H1 (cell line): Measurements from ENCODE around the gene CCDC184. TPM values are rescaled to one million over a fixed set of nuclear protein-coding genes. Genes with fewer than 3 reads are reported as not detected.
A peak's percentile ranks its signal among the peaks of the same experiment; 100 is the strongest.

Experiments used
- CTCF ChIA-PET: fragments of 300-600 bp; sonication (Branson Sonifier 250); formaldehyde crosslinking; loops from one replicate; lab custom pipeline; 2021; ENCODE audit not compliant: partially characterized antibody; lab: Charles Lee
- POLR2A ChIA-PET: fragments of 300-600 bp; sonication (Branson Sonifier 250); formaldehyde crosslinking; loops from one replicate; lab custom pipeline; 2021; ENCODE audit warnings: inconsistent platforms; ENCODE audit not compliant: partially characterized antibody; lab: Charles Lee
- DNase-seq, 2 experiments: peaks; one replicate each; pipeline versions ENCODE4 v3.0.0 to v3.0.0-alpha.2; 2010 to 2022; ENCODE audit warnings: low spot score in 2 of 2, low read depth in 1 of 2, mixed read lengths in 1 of 2
- FAIRE-seq: peaks from 2 replicates; lab custom pipeline; 2011; peaks lifted over from hg19 to GRCh38; lab: Jason Lieb, UNC
- H2AFZ ChIP-seq: 2 replicates; pipeline ENCODE4 v1.8.1; 2012; ENCODE audit warnings: low read length, inconsistent platforms
- H2AK5ac ChIP-seq: 2 replicates; pipeline ENCODE4 v1.6.1; 2013; ENCODE audit warnings: low read depth, low read length
- H2BK120ac ChIP-seq: replicated peaks from 2 replicates; pipeline ENCODE3; 2013; ENCODE audit warnings: low read depth, low read length, inconsistent platforms
- H2BK12ac ChIP-seq: 2 replicates; pipeline ENCODE4 v1.6.1; 2013; ENCODE audit warnings: low read depth, low read length
- H2BK15ac ChIP-seq: 2 replicates; pipeline ENCODE4 v1.6.1; 2013; ENCODE audit warnings: low read length
- H2BK20ac ChIP-seq: 2 replicates; pipeline ENCODE4 v1.6.1; 2013; ENCODE audit warnings: low read length
- H2BK5ac ChIP-seq: 2 replicates; pipeline ENCODE4 v1.6.1; 2013; ENCODE audit warnings: low read depth, low read length
- H3K14ac ChIP-seq: 2 replicates; pipeline ENCODE4 v1.6.1; 2013; ENCODE audit warnings: inconsistent platforms; ENCODE audit not compliant: insufficient read length
- H3K18ac ChIP-seq: 2 replicates; pipeline ENCODE4 v1.6.1; 2013; ENCODE audit warnings: low read length; ENCODE audit errors: extremely low read depth
- H3K23ac ChIP-seq: 2 replicates; pipeline ENCODE4 v1.6.1; 2013; ENCODE audit warnings: inconsistent platforms; ENCODE audit not compliant: insufficient read length
- H3K23me2 ChIP-seq: 2 replicates; pipeline ENCODE4 v1.6.1; 2013; ENCODE audit warnings: low read depth, low read length
- H3K27ac ChIP-seq: 2 replicates; pipeline ENCODE4 v1.6.1; 2011; ENCODE audit warnings: low read depth, low read length, inconsistent platforms
- H3K27me3 ChIP-seq, 4 experiments: replicated peaks in 1 of 4; 1 replicate in 1 of 4; 2 replicates in 3 of 4; pipeline versions ENCODE4 v1.6.1 to v1.8.1; 2011 to 2013; ENCODE audit warnings: low read length in 3 of 4, mild to moderate bottlenecking in 3 of 4, inconsistent platforms in 2 of 4, mixed read lengths in 2 of 4, moderate library complexity in 1 of 4; ENCODE audit not compliant: control insufficient read depth in 3 of 4, insufficient read depth in 3 of 4; ENCODE audit errors: extremely low read depth in 1 of 4
- H3K36me3 ChIP-seq, 4 experiments: 2 replicates each; pipeline versions ENCODE4 v1.6.1 to v1.8.1; 2011 to 2013; ENCODE audit warnings: mild to moderate bottlenecking in 4 of 4, low read length in 3 of 4, moderate library complexity in 2 of 4, control low read depth in 1 of 4, inconsistent platforms in 1 of 4; ENCODE audit not compliant: insufficient read depth in 4 of 4, control insufficient read depth in 2 of 4
- H3K4ac ChIP-seq: replicated peaks from 2 replicates; pipeline ENCODE3; 2013; ENCODE audit warnings: low read length, low read depth, mixed read lengths, inconsistent platforms; ENCODE audit not compliant: insufficient read length
- H3K4me1 ChIP-seq, 4 experiments: replicated peaks in 1 of 4; 1 replicate in 1 of 4; 2 replicates in 3 of 4; pipeline versions ENCODE4 v1.6.1 to v1.8.1; 2011 to 2013; ENCODE audit warnings: low read length in 3 of 4, inconsistent platforms in 2 of 4, mixed read lengths in 1 of 4; ENCODE audit not compliant: insufficient read depth in 4 of 4, control insufficient read depth in 3 of 4
- H3K4me2 ChIP-seq, 2 experiments: 2 replicates each; pipeline versions ENCODE4 v1.6.1 to v1.8.1; 2011 to 2013; ENCODE audit warnings: low read depth in 2 of 2, low read length in 2 of 2, control low read depth in 1 of 2, inconsistent platforms in 1 of 2, mild to moderate bottlenecking in 1 of 2; ENCODE audit not compliant: insufficient read depth in 1 of 2
- H3K4me3 ChIP-seq, 4 experiments: fragments of 200-600, 300-600 bp in 1 of 4; sonication (generic), shearing (Covaris generic), sonication (Bioruptor Twin) in 1 of 4; 2 replicates each; pipeline versions ENCODE4 v1.5.1 to v1.8.1; 2011 to 2016; ENCODE audit warnings: low read length in 4 of 4, low read depth in 3 of 4, control low read depth in 2 of 4, inconsistent platforms in 2 of 4, mild to moderate bottlenecking in 2 of 4, mixed read lengths in 1 of 4, moderate library complexity in 1 of 4; ENCODE audit not compliant: insufficient read depth in 2 of 4; ENCODE audit errors: extremely low read depth in 1 of 4
- H3K56ac ChIP-seq: replicated peaks from 2 replicates; pipeline ENCODE3; 2013; ENCODE audit warnings: low read depth, mild to moderate bottlenecking, mixed read lengths, low read length, inconsistent platforms; ENCODE audit not compliant: insufficient read length
- H3K79me1 ChIP-seq: 2 replicates; pipeline ENCODE4 v1.6.1; 2013; ENCODE audit warnings: low read depth, low read length, control low read depth
- H3K79me2 ChIP-seq, 2 experiments: 2 replicates each; pipeline versions ENCODE4 v1.6.1 to v1.8.1; 2012 to 2013; ENCODE audit warnings: low read length in 2 of 2, mild to moderate bottlenecking in 2 of 2, inconsistent platforms in 1 of 2; ENCODE audit not compliant: insufficient read depth in 2 of 2, control insufficient read depth in 1 of 2
- H3K9ac ChIP-seq, 4 experiments: replicated peaks in 1 of 4; 1 replicate in 1 of 4; 2 replicates in 3 of 4; pipeline versions ENCODE4 v1.6.1 to v1.8.1; 2011 to 2013; ENCODE audit warnings: low read depth in 3 of 4, low read length in 3 of 4, control low read depth in 2 of 4, mild to moderate bottlenecking in 2 of 4, moderate library complexity in 2 of 4, inconsistent platforms in 1 of 4; ENCODE audit errors: extremely low read depth in 1 of 4
- H3K9me3 ChIP-seq, 2 experiments: 2 replicates each; pipeline versions ENCODE4 v1.6.1 to v1.8.1; 2012 to 2013; ENCODE audit warnings: mild to moderate bottlenecking in 2 of 2, moderate library complexity in 2 of 2, control low read depth in 1 of 2, inconsistent platforms in 1 of 2, low read depth in 1 of 2, low read length in 1 of 2, mixed read lengths in 1 of 2; ENCODE audit not compliant: insufficient read depth in 2 of 2
- H4K20me1 ChIP-seq, 2 experiments: replicated peaks in 1 of 2; 2 replicates each; pipeline versions ENCODE3 to v1.8.1; 2011 to 2013; ENCODE audit warnings: inconsistent platforms in 2 of 2, low read length in 2 of 2, mild to moderate bottlenecking in 1 of 2; ENCODE audit not compliant: insufficient read depth in 2 of 2, control insufficient read depth in 1 of 2
- H4K5ac ChIP-seq: 2 replicates; pipeline ENCODE4 v1.6.1; 2013; ENCODE audit warnings: low read length, low read depth, mixed read lengths, inconsistent platforms; ENCODE audit not compliant: insufficient read length
- H4K8ac ChIP-seq: 2 replicates; pipeline ENCODE4 v1.8.0; 2013; ENCODE audit warnings: mild to moderate bottlenecking, moderate library complexity, low read length, inconsistent platforms; ENCODE audit not compliant: insufficient read depth; ENCODE audit errors: extremely low read depth
- H4K91ac ChIP-seq: replicated peaks from 2 replicates; pipeline ENCODE3; 2013; ENCODE audit warnings: low read length, mixed read lengths, inconsistent platforms; ENCODE audit not compliant: insufficient read length
- SUZ12 ChIP-seq: fragments of 200-600 bp; sonication (generic); IDR thresholded peaks from 2 replicates; pipeline ENCODE4 v1.6.1; 2012; ENCODE audit warnings: mild to moderate bottlenecking, inconsistent platforms, low read length, moderate library complexity, mixed read lengths
- TEAD4 ChIP-seq: IDR thresholded peaks from 2 replicates; pipeline ENCODE4 v1.6.1; 2012; ENCODE audit warnings: low read depth, low read length, inconsistent platforms, mixed read lengths
- WGBS, 2 experiments: shearing (Covaris generic) in 1 of 2; methylation state at CpG; one replicate each; pipeline versions ENCODE4 v1.1.6 to v1.1.7; 2013 to 2015; ENCODE audit warnings: low lambda C conversion rate in 2 of 2, mixed read lengths in 2 of 2, inconsistent platforms in 1 of 2, low coverage in 1 of 2, missing lambda C conversion rate in 1 of 2; ENCODE audit not compliant: insufficient replicate concordance in 2 of 2, insufficient coverage in 1 of 2, insufficient read length in 1 of 2; ENCODE audit errors: extremely low coverage in 1 of 2, missing lambda C conversion rate in 1 of 2; 5-methylcytosine and 5-hydroxymethylcytosine counted together
- polyA plus RNA-seq, 7 experiments: library from polyadenylated mRNA; depleted of rRNA in 3 of 7; stranded (reverse) in 5 of 7; unstranded in 2 of 7; fragments of >200 nt in 5 of 7; fragments of 200-250 nt in 2 of 7; gene quantifications; 1 replicate in 5 of 7; 2 replicates in 1 of 7; 4 replicates in 1 of 7; pipeline versions ENCODE4 v1.2.1 to v1.2.3, GENCODE V29; 2011 to 2013; ENCODE audit warnings: missing spikeins in 2 of 7, mixed read lengths in 2 of 7
- total RNA-seq: library from RNA; stranded (reverse); fragmentation: NEBNext Ultra II Directional; extraction: Animal tissue kit (Norgen Biotek cat#: 25700); gene quantifications from 2 replicates; pipeline ENCODE4 v1.2.1, GENCODE V29; 2021

CCDC184 gene
- total and polyA plus RNA-seq, 2 of the 8 experiments (the other 6 are each of a cell fraction or from before 2014, with no cell fraction given), result 2.2 to 3.0 TPM

DNA sequence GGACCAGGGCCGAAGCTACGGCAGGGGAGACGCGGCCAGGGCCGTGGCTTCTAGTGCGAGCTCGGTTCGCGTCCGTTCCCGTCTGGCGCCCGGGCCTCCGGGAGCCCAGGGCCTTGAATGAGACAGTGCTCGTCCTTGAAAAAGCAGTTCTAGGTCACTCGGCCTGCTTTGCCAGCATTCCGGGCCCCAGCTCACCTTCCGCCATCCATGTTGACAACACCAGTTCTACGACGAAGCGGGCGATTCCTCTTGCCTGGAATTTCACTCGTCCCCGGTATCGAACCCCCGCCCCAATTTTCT is 15.2 kb downstream of the CCDC184 start:
- Histone ChIP-seq H3K23me2 (peaks cover 12% of the 10 kb centered on the region), H3K9me3 (0 out of 4 replicates have a peak, but pooled peaks cover 0 to 4% of the 10 kb centered on the region in 2 experiments), H2BK120ac (no peak overlapping the region), H3K18ac (peak overlapping the region; percentile 100), H3K4me3 (peak overlapping the region; percentile 63 to 90 (median 76)), H2BK20ac (no peak overlapping the region), H3K9ac (peak overlapping the region in 3 of 4 experiments; percentile 76 to 85 (median 83); a peak in 6 of 7 replicates), H2BK12ac (peak overlapping the region; percentile 84), H3K23ac (no peak overlapping the region), H3K79me1 (no peaks in the 10 kb centered on the region), H2BK15ac (0 out of 2 replicates have a peak overlapping the region, but pooled peaks have one; percentile 72), H2AFZ (peak overlapping the region; percentile 95), H3K4me2 (peak overlapping the region; percentile 81 to 94), H2BK5ac (peak overlapping the region; percentile 97), H2AK5ac (no peak overlapping the region), H4K8ac (peak overlapping the region; percentile 89), H3K4ac (peak overlapping the region; percentile 73), H4K20me1 (no peaks in the 10 kb centered on the region), H3K27ac (peak overlapping the region; percentile 66; the same call in 1 of the 2 replicates), H3K79me2 (no peaks in the 10 kb centered on the region), H3K4me1 (peaks cover 0 to 2% (median 2%) of the 10 kb centered on the region in 4 experiments; a peak in 2 of 7 replicates), H3K56ac (peak overlapping the region; percentile 44), H3K14ac (no peak overlapping the region), H3K36me3 (no peaks in the 10 kb centered on the region), H4K91ac (peak overlapping the region; percentile 92), H4K5ac (peak overlapping the region; percentile 3), H3K27me3 (peaks cover 5 to 23% (median 23%) of the 10 kb centered on the region in 4 experiments)
- ChIA-PET POLR2A (interaction anchor here (0.6 to 2.4 kb wide), 10 partner anchors 9 to 258 kb away, joined by 3 to 10 read pairs (median 4); partner anchors contain the start of genes PFKM and SENP1), CTCF (interaction anchor here (0.6 to 6.0 kb wide), 6 partner anchors 11 to 712 kb away, joined by 3 to 63 read pairs (median 10); no protein-coding TSS in a partner anchor)
- FAIRE-seq (no peak), DNase-seq (no peak)
- TF ChIP-seq SUZ12 (no peak), TEAD4 (peak; percentile 8; the same call in 1 of the 2 replicates)
- WGBS, 2 experiments, result 78% methylated on average over 26 of the region's 26 CpGs; no CpG with 5 or more reads in 1 of the 2 experiments
